K562 (cell line): ENCODE data around the gene PRAC1.

Experiments
- POLR2AphosphoS2 ChIP-seq: IDR thresholded peaks from 2 replicates; pipeline ENCODE4 v1.6.1; 2012; ENCODE audit warnings: low read length, improper control_type of control experiment
- TCF7L2 ChIP-seq: fragments of 150-350 bp; IDR thresholded peaks from 2 replicates; pipeline ENCODE4 v1.6.1; 2016; ENCODE audit warnings: low read depth, mild to moderate bottlenecking, low read length, moderate library complexity
- ZC3H4 ChIP-seq: sonication (generic); formaldehyde crosslinking; IDR thresholded peaks from 2 replicates; pipeline ENCODE4 v1.9.0; 2021; ENCODE audit warnings: missing genetic modification reagents, borderline replicate concordance

- no peak for TF ChIP-seq ZC3H4 (CRISPR knock-in tag)
- no peak for TF ChIP-seq POLR2AphosphoS2
- TF ChIP-seq TCF7L2 = no peak
Measured at GRCh38 chr17:48719642-48720265, 2.6 kb downstream of the PRAC1 start.
